ENCODE data around the gene NAALADL2. TPM values are rescaled to one million over a fixed set of nuclear protein-coding genes. Genes with fewer than 3 reads are reported as not detected.

The NAALADL2 gene
- total and polyA plus RNA-seq, 9 of the 15 experiments (the other 6 are each of a cell fraction or from before 2014, with no cell fraction given) = 0.29 to 1.1 (median 0.79) TPM; not detected in 1

GRCh38 chr3:175212896-175213295 lies 353.8 kb downstream of the NAALADL2 start:
- H3K9me1 ChIP-seq (ENCODE audit: control insufficient read depth, insufficient read depth, low read length) = no peaks in the 10 kb centered on the region
- BruUV-seq (replicated peaks) = no TSS peak
- DNase-seq (ENCODE audit: extremely low read depth in 1 of 4, low spot score in 3 of 4) (no peak), FAIRE-seq (no peak), ATAC-seq (no peak)
- H3K4me2 ChIP-seq (ENCODE audit: insufficient read depth, low read length) = no peak overlapping the region
- ChIA-PET CTCF (ENCODE audit: low intra/inter-chr PET ratio) (no interaction called here), POLR2A (no interaction called here)
- no peak overlapping the region for H2AFZ ChIP-seq (ENCODE audit: low read depth, low read length)
- no peaks in the 10 kb centered on the region for H3K27me3 ChIP-seq (ENCODE audit: control insufficient read depth in 2 of 2, insufficient read depth in 2 of 2, low read length in 2 of 2)
- peaks cover 1% of the 10 kb centered on the region; the same call in 1 of the 2 replicates for H3K9me3 ChIP-seq (replicated peaks; ENCODE audit: control insufficient read depth, insufficient read depth, low read depth, low read length)
- intact Hi-C loops (cut with micrococcal nuclease) = no loop called here
- no peak for TF ChIP-seq CC2D1A (IDR thresholded peaks at IDR 0.05)
- TF ChIP-seq CEBPG (CRISPR knock-in tag; IDR thresholded peaks at IDR 0.05) = no peak
- TF ChIP-seq CEBPG (tag; conservative IDR thresholded peaks at IDR 0.05 in 1 of 2, IDR thresholded peaks at IDR 0.05 in 1 of 2) = 0 out of 4 replicates have a peak, but pooled peaks of 1 of the 2 experiments have one; percentile 54
- 0 out of 2 replicates have a peak, but pooled peaks have one; percentile 38 for TF ChIP-seq CEBPB (tag; IDR thresholded peaks at IDR 0.05)
- in situ Hi-C loops (cut with MboI) = no loop called here
- WGBS (ENCODE audit: insufficient coverage, low coverage, missing lambda C conversion rate) = 0% methylated on average over 3 of the region's 3 CpGs
- no peak overlapping the region for H3K4me3 ChIP-seq
- H3K79me2 ChIP-seq (ENCODE audit: control insufficient read depth, insufficient read depth, low read length) = no peaks in the 10 kb centered on the region
- no peak overlapping the region for H3K27ac ChIP-seq (ENCODE audit: extremely low read depth, low read depth, low read length)
- no peaks in the 10 kb centered on the region for H3K4me1 ChIP-seq (replicated peaks in 1 of 2; ENCODE audit: control insufficient read depth in 2 of 2, insufficient read depth in 2 of 2, low read length in 2 of 2)
- no peaks in the 10 kb centered on the region for H4K20me1 ChIP-seq (replicated peaks; ENCODE audit: control insufficient read depth, insufficient read depth, low read length)
- H3K36me3 ChIP-seq (ENCODE audit: control insufficient read depth, insufficient read depth, low read length) = no peaks in the 10 kb centered on the region
- no peak overlapping the region for H3K9ac ChIP-seq (ENCODE audit: insufficient read depth in 1 of 2, low read depth in 2 of 2, low read length in 2 of 2)

- BruUV-seq (replicated peaks) = no TSS peak
- no peaks in the 10 kb centered on the region for H3K4me1 ChIP-seq (replicated peaks in 1 of 2; ENCODE audit: control insufficient read depth in 2 of 2, insufficient read depth in 2 of 2, low read length in 2 of 2)
- TF ChIP-seq ARID3B (CRISPR knock-in tag; IDR thresholded peaks at IDR 0.05; ENCODE audit: borderline replicate concordance) (no peak), THAP7 (CRISPR knock-in tag; IDR thresholded peaks at IDR 0.05) (no peak), IRF1 (CRISPR knock-in tag; IDR thresholded peaks at IDR 0.05; ENCODE audit: borderline replicate concordance) (no peak), MEF2A (IDR thresholded peaks at IDR 0.05; ENCODE audit: control insufficient read depth, low read depth, low read length) (no peak), ASH1L (IDR thresholded peaks at IDR 0.05; ENCODE audit: borderline replicate concordance, low read depth, partially characterized antibody) (no peak)
- no peaks in the 10 kb centered on the region for H3K27me3 ChIP-seq (ENCODE audit: control insufficient read depth in 2 of 2, insufficient read depth in 2 of 2, low read length in 2 of 2)
- WGBS (ENCODE audit: insufficient coverage, low coverage, missing lambda C conversion rate) = 0% methylated on average over 1 of the region's 1 CpG
- H4K20me1 ChIP-seq (replicated peaks; ENCODE audit: control insufficient read depth, insufficient read depth, low read length) = no peaks in the 10 kb centered on the region
- no peaks in the 10 kb centered on the region for H3K79me2 ChIP-seq (ENCODE audit: control insufficient read depth, insufficient read depth, low read length)
- H3K27ac ChIP-seq (ENCODE audit: extremely low read depth, low read depth, low read length) = no peak overlapping the region
- FAIRE-seq = no peak
- no peak for ATAC-seq
- in situ Hi-C loops (cut with MboI) = no loop called here
- H3K9ac ChIP-seq (ENCODE audit: insufficient read depth in 1 of 2, low read depth in 2 of 2, low read length in 2 of 2) = no peak overlapping the region
- intact Hi-C loops (cut with micrococcal nuclease) = no loop called here
- ChIA-PET CTCF (ENCODE audit: low intra/inter-chr PET ratio) (no interaction called here), POLR2A (no interaction called here)
- no peaks in the 10 kb centered on the region for H3K9me1 ChIP-seq (ENCODE audit: control insufficient read depth, insufficient read depth, low read length)
- no peak overlapping the region for H3K4me3 ChIP-seq
- no peak for DNase-seq (ENCODE audit: extremely low read depth in 1 of 4, low spot score in 3 of 4)
- no peaks in the 10 kb centered on the region for H3K36me3 ChIP-seq (ENCODE audit: control insufficient read depth, insufficient read depth, low read length)
- H2AFZ ChIP-seq (ENCODE audit: low read depth, low read length) = no peak overlapping the region
- no peak overlapping the region for H3K4me2 ChIP-seq (ENCODE audit: insufficient read depth, low read length)
- peaks cover 1% of the 10 kb centered on the region; the same call in 1 of the 2 replicates for H3K9me3 ChIP-seq (replicated peaks; ENCODE audit: control insufficient read depth, insufficient read depth, low read depth, low read length)
Observed at GRCh38 chr3:175214216-175214615, 355.1 kb downstream of the NAALADL2 start.
